ENCODE data around the gene CNOT2.

DNA sequence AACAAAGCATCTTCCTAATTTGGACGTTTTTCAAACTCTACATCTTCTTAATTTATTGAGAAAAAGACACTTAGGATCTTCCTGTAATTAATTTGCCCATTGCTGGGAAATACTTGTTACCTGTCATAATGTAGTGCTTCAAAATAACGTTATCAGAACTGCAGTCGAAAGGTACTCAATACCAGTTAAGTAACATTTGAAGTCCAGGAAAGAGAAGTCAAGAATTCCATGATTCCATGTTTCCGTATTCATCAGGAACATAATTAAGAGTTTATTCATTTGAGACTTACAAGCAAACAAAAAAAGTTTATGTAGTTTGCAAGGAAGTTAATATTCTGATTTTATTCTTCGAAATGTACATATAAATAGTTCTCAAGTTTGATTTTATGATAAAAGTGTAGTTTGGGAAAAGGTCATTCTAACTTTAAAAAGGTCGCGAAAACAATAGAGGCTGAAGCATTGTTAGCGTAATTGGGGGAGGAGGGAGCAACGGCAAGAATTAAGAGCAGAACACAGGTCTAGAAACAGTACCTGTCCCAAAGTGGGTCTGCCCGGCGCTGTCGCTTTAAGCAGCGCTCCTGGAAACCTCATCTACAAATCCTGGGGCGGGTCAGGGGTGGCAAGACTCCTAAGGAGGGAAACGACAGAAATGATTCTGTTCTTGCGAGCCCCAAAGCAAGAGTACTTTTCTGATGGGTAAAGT lies 121.6 kb downstream of the CNOT2 start:
- TF ChIP-seq, protein P1, sequence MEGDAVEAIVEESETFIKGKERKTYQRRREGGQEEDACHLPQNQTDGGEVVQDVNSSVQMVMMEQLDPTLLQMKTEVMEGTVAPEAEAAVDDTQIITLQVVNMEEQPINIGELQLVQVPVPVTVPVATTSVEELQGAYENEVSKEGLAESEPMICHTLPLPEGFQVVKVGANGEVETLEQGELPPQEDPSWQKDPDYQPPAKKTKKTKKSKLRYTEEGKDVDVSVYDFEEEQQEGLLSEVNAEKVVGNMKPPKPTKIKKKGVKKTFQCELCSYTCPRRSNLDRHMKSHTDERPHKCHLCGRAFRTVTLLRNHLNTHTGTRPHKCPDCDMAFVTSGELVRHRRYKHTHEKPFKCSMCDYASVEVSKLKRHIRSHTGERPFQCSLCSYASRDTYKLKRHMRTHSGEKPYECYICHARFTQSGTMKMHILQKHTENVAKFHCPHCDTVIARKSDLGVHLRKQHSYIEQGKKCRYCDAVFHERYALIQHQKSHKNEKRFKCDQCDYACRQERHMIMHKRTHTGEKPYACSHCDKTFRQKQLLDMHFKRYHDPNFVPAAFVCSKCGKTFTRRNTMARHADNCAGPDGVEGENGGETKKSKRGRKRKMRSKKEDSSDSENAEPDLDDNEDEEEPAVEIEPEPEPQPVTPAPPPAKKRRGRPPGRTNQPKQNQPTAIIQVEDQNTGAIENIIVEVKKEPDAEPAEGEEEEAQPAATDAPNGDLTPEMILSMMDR (IDR thresholded peaks at IDR 0.05; ENCODE audit: low read depth, low read length, missing input control) = no peak
- TF ChIP-seq EGR1 (IDR thresholded peaks at IDR 0.05; ENCODE audit: low read depth in 2 of 2) = no peak
- TF ChIP-seq, protein P2, sequence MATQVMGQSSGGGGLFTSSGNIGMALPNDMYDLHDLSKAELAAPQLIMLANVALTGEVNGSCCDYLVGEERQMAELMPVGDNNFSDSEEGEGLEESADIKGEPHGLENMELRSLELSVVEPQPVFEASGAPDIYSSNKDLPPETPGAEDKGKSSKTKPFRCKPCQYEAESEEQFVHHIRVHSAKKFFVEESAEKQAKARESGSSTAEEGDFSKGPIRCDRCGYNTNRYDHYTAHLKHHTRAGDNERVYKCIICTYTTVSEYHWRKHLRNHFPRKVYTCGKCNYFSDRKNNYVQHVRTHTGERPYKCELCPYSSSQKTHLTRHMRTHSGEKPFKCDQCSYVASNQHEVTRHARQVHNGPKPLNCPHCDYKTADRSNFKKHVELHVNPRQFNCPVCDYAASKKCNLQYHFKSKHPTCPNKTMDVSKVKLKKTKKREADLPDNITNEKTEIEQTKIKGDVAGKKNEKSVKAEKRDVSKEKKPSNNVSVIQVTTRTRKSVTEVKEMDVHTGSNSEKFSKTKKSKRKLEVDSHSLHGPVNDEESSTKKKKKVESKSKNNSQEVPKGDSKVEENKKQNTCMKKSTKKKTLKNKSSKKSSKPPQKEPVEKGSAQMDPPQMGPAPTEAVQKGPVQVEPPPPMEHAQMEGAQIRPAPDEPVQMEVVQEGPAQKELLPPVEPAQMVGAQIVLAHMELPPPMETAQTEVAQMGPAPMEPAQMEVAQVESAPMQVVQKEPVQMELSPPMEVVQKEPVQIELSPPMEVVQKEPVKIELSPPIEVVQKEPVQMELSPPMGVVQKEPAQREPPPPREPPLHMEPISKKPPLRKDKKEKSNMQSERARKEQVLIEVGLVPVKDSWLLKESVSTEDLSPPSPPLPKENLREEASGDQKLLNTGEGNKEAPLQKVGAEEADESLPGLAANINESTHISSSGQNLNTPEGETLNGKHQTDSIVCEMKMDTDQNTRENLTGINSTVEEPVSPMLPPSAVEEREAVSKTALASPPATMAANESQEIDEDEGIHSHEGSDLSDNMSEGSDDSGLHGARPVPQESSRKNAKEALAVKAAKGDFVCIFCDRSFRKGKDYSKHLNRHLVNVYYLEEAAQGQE (IDR thresholded peaks at IDR 0.05) = no peak

Data from liver (tissue), 3 donors.